ENCODE results near the gene ITPKB.

Gene ITPKB

DNA sequence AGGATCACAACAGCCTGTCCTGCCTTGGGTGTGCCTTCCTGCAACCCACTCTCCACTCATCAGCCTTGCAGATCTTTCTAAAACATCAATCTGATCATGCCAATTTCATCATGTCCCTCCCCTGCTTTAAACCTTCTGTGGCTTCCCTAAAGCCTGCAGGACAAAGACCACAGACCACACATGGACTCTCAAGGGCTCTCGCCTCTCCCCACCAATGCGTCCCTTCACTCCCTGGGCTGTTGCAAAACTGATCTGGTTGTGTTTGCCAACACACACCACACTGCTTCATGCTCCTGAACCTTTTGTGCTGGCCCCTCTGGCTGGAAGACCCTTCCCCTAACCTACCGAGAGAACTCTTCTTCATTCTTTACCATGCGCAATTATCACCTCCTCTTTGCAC lies 72.4 kb downstream of the ITPKB start:
- no peak for DNase-seq (ENCODE audit: low read depth, low spot score)

DNA sequence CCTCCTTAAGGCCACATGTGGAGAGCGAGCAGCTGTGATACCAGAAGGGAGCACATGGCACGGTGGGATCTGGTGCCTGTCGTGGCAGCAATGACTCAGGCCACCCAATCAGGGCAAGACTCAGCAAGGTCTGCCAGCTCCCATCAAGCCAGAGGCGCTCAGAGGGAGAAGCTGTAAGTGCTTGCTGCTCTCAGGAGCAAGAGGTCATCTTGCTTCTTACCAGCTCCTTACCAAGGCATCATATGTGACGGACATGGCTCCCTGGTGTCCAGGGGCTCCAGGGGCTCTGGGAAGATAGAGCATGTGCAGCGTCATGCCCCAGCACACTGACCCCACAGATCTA lies 72.9 kb downstream of the ITPKB start:
- DNase-seq (ENCODE audit: low read depth, low spot score) = no peak

DNA sequence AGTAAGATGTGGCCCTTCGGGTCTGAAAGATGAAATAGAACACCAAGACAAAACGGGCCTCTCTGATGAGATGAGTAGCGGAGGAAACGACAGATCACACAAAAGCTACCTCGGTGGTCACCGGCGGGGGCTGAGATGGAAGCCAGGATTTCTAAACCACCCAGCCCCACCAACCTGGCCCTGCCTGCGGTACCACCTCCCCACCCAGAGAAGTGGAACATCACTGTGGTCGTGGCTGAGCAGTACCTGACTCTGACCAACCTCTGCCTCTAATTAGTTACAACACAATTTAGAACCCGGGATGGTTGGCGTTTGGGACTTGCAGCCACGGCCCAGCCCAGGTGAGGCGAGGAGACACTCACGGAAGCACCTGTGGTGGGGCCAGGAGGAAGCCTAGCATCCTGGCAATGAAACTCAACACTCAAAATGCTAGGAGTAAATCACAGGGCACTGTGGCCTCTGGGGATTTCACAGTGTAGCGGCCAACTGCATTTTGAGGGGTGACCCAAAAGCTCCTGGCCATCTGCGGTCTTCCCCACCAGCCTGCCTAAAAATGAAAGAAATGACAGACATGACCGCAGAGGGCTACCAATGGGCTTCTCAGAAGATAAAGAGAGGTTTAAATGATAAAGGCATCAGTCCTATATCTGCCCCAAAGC lies 73.4 kb downstream of the ITPKB start:
- no peak for DNase-seq (ENCODE audit: low read depth, low spot score)

DNA sequence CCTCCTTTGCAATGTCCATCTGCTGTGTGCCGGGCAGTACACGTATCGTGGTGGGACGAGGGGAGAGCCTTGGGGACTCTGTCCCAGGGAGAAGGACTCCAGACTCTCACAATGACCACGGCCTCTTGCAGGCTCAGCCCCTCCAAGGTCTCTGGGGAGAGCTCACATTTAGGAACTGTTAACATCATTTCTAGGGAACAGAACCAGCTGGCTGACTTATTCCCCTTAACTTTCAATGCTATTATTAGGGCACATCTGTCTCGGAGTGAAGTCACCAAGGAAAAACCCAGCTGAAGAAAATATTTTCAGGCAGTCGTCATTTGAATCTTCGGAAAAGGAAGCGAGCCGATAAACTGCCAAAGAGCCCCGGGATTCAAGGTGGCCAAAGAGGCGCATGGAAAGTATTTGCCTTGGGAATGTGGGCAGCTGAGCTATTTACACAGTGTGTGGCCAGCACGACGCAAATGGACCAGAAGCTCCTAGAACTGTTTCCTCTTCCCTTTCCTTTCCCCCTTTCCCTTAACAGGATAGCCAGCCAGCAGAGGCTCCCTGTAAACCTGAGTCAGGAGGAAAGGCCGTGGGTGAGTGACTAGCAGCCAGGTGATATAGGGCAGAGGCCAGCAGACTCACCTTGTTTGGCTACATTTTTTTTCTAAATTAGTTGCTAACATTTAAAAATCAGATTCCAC lies 74.5 kb downstream of the ITPKB start:
- DNase-seq (ENCODE audit: low read depth, low spot score) = no peak

DNA sequence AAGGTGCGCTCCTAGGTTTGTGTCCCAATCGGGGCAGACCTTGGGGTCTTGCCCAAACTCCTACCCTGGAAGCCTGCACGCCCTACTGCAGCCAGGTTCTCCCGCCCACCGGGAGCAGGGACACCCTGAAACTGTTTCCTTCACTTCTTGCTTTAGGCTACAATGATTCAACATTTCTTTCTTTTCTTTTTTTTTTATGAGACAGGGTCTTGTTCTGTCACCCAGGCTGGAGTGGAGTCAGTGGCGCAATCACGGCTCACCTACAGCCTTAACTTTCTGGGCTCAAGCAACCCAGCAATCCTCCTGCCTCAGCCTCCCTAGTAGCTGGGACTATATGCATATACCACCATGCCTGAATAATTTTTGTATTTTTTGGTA lies 75.8 kb downstream of the ITPKB start:
- no peak for DNase-seq (ENCODE audit: low read depth, low spot score)

DNA sequence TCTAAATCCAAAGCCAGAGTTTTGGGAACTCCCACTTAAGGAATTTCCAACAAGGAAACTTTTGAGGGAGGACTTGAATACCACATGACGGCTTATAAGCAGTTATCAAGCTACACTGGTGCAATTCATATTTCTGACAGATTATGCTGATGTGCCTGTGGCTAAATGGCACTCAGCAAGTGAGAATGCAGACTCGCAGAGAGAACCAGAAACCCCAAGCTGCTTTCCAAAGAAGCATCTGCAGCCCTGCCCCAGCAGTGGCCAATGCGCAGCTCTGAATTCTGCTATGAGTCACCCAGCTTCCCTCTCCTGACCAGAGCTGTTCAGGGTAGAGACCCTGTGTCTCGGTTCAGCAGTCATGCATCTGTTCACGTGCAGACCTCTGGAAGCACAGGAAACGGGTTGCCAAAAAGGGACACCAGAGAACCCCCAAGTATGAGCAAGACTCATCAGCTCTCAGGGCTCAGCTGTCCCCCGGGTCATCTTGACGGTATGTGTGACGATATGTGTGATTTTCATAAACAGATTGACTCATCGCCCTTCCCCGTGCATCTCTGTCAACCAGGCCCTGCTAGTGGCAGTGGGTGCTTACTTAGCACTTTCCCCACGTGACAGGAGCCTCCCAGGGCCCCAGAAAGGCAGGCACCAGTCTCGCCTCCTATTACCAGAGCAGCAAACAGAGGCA lies 76.3 kb downstream of the ITPKB start:
- peak; percentile 76 for DNase-seq (ENCODE audit: low read depth, low spot score)

DNA sequence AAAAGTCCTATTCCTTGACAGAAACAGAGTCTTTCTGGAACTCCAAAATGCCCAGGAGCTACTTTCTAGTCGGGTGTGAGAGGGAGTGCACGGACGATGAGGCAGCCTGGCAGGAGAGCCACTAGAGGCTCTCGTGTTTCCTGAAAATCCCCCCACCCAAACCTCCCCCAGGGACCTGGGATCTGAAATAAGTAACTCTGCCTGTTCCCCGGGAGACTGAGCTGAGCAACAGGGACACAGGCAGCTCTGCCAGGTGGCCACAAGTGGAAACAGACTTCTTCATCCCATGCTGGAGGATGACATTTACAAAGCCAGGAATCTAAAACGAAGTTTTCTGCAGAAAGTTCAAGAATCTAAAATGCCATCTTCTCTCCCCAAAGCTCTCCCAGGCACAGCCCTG lies 77.1 kb downstream of the ITPKB start:
- no peak for DNase-seq (ENCODE audit: low read depth, low spot score)

DNA sequence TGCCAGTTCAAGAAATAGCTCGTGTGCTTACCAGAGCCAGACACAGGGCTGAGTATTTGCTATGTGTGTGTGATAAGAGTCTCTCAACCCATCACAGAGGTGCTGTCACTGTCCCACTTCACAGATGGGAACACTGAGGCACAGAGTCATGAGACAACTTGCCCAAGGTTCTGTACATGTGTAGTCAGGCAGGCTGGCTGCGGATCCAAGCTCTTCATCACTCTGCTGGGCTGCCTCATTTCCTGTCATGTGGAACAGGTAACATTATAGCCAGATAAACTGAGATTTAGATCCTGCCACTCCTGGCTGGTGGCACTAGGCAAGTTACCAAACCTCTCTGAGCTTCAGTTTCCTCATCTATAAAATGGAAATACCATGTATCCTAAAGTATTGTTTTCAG lies 77.8 kb downstream of the ITPKB start:
- DNase-seq (ENCODE audit: low read depth, low spot score) = no peak

DNA sequence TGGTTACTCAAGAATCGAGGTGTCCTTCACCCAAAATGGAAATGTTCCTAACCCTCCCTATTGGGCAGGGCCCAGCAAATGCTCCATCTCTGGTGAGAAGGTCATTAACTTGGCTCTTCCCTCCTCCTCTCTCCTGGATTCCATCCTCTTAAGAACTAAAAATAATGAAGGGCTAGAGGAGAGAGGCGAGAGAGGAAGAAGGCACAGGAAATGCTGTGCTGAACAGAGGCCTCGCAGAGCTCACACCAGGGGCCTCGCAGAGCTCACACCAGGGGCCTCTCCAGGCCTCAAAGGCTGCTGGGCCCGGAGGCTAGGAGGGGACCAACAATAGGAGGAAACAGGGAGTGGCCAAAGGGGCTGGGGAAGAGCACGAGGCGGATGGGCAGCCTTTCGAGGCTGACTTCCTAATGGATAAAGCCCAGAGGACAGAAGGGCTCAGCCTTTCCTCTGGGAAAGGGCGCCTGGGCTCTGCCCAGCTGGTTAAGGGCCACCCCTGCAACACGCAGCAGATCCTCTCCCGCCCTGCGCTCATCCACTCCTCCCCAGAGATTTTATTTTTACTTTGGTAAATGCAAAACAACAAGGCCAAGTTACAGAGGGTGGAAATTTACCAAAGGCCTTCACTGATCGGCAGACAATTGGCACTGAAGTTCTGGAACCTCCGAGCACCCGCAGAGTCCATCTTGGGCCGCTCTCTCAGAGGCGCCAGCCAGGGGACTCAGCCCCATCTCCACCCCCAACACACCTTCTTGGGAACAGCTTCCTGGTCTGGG lies 78.5 kb downstream of the ITPKB start:
- no peak for DNase-seq (ENCODE audit: low read depth, low spot score)

DNA sequence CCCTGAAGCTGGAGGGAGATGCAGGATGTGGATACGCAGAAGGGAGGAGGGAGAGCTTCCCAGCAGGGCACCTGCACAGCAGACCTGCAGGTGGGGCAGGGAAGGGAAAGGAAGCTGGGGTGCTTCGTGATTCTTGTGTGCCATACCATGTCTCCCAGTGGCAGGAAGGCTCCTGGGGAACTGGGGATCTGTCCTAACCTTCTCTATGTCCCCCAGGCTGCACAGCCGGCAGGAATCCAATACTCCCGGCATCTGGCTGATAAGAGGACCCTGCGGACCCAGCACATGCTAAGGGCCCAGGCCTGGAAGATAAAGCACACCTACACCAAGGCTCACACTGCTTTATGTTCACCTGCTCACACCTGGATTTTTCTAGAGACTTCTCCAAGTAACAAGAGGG lies 79.4 kb downstream of the ITPKB start:
- DNase-seq (ENCODE audit: low read depth, low spot score) = no peak

DNA sequence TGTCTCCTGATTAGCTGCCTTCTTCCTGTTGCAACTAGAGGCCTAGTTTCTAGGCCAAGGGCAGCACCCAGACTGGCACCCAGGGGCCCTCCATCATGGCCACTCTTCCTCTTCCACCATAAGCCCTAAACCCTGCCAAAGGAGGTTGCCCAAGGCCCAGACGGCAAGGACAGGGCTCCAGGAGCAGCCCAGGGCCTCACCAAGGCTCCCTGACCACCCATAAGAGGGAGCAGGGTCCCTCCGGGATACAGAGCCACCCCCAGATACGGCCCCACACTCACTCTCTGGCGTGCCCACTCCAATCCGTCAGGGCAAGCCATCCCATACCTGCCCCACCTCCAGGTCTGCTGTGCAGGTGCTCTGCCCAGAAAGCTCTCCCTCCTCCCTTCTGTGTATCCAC lies 79.9 kb downstream of the ITPKB start:
- no peak for DNase-seq (ENCODE audit: low read depth, low spot score)

DNA sequence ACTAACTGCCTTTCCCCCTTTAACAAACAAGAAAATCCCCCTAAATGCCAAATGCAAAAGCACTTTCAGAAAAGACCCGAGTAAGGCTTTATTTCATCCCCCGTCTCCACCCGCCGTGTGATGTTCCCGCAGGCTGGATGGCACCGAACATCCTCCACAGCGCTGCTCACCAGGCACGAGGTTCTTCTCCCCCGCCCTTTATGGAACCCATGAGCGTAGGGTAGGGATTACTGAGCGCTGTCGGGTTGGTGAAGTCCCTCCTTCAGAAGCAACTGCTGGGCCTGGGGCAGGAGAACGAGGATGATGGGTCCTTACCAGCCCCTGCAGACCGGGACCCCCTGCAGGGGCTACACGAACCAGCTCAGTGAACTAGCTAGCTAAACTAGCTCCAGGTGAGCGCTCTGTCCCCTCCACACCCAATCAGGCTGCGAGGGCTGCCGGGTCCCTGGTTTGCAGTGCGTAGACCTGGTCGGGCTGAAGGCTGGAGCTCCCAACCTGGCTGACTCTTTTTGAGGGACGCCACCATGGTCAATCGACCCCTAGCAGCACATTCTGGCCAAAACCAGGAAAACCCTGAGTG lies 80.4 kb downstream of the ITPKB start:
- DNase-seq (ENCODE audit: low read depth, low spot score) = no peak

DNA sequence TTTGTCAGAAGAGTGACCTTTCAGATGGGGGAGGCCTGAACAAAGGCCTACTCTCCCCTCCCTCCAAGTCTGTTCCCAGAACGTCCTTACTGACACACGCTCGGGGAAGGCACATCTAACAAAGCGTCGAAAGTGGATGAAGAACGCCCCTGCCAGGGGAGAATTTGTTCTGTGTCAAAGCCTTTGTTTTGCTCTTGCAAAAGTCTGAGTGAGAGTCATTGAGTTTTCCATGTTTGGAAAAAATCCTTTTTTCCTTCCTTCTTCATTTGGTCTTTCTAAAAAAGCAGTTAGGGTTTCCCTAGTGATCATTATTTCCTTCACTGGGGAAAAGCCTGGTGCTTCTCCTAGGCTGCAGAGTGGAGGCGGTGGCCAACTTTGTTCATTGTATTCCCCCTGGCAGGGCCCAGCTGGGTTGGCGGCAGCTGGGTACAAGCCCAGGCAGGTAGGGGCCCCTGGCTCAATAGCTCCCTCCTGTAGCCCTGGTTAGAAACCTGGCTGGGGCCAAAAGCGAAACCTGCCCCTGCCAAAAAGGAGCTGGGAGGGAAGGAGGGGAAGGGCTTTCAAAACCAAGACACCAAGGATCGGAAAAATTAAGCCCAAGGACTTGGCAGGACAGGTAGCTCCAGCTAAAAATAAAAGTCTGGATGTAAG lies 81.1 kb downstream of the ITPKB start:
- no peak for DNase-seq (ENCODE audit: low read depth, low spot score)

DNA sequence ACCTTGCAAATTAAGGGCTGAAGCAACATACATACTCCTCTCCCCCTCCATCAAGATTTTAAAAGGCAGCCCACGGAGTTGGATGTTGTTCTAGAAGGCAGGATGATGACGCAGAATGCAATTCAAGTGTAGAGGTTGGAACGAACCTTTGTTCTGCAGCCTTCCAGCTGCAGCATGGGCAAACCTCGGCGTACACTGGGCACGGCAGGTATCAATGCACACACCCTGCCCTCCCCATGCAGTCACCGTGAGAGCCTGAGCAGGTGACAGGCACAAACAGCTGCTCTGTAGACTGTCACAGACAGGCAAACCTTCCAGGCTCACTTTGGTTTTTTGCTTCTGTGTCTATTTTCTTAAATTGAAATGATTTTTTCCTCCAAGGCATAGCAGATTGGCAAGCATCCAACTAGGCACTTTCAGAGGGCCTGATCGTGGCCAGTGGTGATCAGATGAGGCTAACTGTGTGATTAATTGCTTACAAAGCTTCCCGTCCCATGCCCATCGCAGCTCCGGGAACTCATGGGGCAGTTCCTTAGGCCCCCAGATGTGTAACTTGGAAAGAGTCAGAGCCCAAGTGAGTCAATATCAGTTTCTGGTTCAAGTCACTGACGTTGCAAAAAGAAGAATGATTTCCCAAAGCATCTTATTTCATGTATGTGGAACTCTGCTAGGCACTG lies 82.3 kb downstream of the ITPKB start:
- DNase-seq (ENCODE audit: low read depth, low spot score) = no peak

DNA sequence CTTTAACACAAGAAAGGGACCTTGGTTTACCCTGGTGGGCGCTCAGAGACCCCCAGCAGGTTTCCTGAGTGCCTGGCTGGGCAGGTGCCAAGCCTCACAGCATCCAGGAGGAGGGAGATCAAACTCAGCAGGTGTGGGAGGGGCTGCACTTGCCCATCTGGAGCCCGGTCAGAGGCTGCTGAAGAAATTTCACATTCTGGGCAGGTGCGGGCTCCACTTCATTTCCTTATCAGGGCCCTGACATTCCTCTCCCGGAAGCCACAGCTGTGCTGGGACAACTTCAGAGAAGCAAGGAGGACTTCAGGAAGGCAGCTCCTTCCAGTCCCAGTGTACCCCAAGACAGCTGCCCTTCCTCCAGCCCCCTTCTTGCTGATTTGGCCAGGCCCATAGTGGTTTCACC lies 82.9 kb downstream of the ITPKB start:
- DNase-seq (ENCODE audit: low read depth, low spot score) = no peak

DNA sequence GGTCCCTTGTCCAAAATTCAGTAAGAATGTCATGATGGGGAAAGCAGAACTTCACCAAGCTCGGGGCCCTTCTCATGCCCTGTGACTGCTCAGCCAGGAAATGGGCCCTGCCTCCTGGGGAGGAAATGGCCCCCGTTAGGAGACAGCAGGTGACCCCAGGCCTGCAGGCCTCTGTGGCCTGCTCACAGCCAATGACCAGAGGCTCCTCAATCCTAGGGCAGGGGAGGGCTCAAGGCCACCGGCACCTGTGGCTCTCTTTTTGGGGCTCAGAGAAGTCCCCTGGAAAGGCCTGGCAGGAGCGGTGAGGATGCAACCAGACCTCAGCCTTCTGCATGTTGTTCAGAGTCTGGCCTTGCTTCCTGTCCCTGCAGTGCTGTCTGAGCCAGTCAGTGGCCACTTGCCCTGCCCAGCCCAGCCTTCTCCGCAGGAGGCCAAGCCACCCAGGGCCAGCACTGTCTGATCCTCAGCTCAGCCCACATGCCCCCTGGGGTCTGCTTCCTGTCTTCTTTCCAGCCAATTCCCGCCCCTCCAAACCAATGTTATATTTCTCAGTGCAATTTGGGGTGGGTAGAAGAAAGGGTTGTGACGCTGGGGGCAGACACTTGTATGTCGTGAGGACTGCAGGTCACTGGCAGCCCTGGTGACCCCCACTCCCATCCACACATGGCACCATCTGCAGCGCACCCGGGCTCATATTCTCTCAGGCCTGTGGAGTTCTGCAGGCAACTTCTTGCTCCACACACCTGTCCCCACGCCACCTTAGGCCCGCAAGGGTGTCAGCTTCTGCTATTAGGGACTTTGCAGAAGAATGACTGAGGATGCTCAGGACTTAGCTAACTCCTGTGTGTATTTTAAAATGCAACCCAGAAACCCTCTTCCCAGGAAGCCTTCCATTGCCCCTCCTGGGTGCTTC lies 83.6 kb downstream of the ITPKB start:
- DNase-seq (ENCODE audit: low read depth, low spot score) = no peak

DNA sequence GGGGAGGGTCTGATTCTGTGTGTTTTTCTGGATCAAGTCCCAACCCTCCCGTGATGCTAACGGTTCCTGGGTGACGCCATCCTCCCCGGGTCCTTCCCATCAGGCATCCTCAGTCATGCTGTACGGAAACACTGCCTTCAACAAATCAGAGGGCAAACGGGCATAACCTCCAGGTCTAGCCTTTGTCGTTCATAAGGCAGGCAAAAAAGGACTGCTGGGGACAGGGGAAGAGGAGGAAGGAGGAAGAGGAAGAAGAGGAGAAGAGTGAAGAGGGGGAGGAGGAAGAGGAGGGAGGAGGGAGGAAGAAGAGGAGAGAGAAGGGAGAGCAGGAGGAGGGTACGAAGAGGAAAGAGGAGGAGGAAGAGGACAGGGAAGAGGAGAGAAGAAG lies 84.4 kb downstream of the ITPKB start:
- no peak for DNase-seq (ENCODE audit: low read depth, low spot score)

DNA sequence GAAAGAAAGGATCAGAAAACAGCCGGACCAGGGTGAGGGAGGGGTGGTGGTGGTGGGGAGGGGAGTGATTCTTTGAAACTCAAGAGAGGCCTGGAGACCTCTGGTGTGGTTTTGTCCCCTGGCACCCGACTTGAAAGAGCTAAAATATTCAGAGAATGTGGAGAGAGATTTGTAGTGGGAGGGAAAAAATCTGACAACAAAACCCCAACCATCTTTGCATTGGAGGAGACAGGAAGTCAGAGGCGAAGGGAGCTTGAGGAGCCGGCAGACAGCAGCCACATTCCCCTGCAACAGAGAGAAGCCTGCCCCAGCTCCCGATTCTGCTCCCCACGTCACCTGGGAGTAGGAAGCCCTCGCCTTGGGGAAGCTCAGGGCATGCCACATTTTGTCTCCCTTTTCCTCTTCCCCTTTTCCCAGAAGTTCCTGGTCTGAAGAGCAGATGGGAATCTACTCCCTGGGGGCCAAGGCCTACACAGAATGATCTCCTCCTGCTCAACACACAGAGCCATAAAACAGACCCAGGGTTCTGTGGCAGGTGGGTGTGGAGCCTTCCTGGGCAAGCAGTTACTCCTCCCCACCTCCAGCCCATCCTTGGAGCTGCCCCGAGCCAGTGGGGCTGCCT lies 84.9 kb downstream of the ITPKB start:
- DNase-seq (ENCODE audit: low read depth, low spot score) = no peak

DNA sequence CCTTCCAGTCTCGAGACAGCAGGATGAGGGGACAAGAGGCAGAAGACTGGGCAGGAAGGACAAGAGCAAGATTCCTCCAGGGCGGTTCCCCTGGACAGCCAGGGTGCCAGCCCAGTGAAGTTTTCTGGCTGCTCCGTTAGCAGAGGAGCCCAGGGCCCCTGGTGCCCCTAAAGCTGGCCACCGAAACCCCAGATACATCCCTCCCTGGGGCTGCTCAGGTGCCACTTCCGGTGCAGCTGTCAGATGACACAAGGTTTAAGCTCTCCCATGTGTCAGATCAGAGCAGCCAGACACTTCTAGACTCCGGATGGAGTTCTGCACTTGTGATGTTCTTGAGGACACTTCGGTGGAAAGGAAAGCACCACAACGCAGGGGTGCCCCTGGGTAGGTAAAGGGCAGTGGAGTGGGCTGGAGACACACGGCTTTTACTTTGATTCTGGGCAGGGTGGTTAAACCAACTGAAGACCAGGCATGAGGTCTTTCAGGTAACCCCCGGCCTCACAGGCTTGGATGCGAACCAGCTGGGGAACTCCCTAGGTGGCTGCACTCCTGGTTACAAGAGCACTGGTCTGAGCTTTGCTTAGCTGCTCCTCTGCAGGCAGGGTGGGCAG lies 85.7 kb downstream of the ITPKB start:
- no peak for DNase-seq (ENCODE audit: low read depth, low spot score)
